Tibial nerve (tissue), 4 donors: ENCODE measurements around the gene SH3BP1.

Source experiments
- EP300 ChIP-seq, 2 donors: sonication (generic); formaldehyde crosslinking; IDR thresholded peaks; one replicate each; pipeline ENCODE4 v1.6.1; 2017; ENCODE audit warnings: antibody characterized with exemption in 2 of 2, mild to moderate bottlenecking in 1 of 2
- POLR2A ChIP-seq, 2 donors: fragments of 450-650 bp; IDR thresholded peaks; one replicate each; pipeline ENCODE4 v1.6.1; 2017; ENCODE audit warnings: antibody characterized with exemption in 2 of 2, mild to moderate bottlenecking in 2 of 2, moderate library complexity in 2 of 2
- TF ChIP-seq, protein P1 (sequence below), 5 experiments: fragments of 200-600 bp in 3 of 5; fragments of 450-650 bp in 2 of 5; sonication (generic) in 3 of 5; IDR thresholded peaks; one replicate each; pipeline ENCODE4 v1.5.1; 2016 to 2019; ENCODE audit warnings: antibody characterized with exemption in 5 of 5, mild to moderate bottlenecking in 3 of 5, moderate library complexity in 2 of 5

DNA sequence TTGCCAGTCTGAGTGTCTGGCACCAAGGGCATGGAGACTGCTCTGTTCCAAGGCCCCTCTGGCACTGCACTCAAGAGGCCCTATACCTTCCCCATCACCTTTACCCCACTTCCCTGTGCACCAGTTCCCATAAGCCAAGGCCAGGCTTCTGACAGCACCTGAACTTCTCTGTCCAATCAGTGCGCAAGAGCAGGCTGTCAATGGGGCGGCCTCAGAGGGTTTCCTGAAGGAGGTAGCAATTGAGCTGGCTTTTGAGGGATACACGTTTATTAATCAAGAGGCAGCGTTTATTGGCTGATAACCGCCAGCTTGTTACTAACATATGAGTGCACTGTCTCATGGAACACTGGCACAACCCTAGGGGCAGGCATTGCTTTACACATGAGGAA is 2.1 kb downstream of the SH3BP1 start:
- TF ChIP-seq, protein P1, sequence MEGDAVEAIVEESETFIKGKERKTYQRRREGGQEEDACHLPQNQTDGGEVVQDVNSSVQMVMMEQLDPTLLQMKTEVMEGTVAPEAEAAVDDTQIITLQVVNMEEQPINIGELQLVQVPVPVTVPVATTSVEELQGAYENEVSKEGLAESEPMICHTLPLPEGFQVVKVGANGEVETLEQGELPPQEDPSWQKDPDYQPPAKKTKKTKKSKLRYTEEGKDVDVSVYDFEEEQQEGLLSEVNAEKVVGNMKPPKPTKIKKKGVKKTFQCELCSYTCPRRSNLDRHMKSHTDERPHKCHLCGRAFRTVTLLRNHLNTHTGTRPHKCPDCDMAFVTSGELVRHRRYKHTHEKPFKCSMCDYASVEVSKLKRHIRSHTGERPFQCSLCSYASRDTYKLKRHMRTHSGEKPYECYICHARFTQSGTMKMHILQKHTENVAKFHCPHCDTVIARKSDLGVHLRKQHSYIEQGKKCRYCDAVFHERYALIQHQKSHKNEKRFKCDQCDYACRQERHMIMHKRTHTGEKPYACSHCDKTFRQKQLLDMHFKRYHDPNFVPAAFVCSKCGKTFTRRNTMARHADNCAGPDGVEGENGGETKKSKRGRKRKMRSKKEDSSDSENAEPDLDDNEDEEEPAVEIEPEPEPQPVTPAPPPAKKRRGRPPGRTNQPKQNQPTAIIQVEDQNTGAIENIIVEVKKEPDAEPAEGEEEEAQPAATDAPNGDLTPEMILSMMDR (IDR thresholded peaks at IDR 0.05): no peak
- no peak for TF ChIP-seq POLR2A (IDR thresholded peaks at IDR 0.05)
- TF ChIP-seq EP300 (IDR thresholded peaks at IDR 0.05): no peak
